Endothelial cell (in vitro differentiated cells): Measurements from ENCODE around the gene SF3B5. TPM values are rescaled to one million over a fixed set of nuclear protein-coding genes. Genes with fewer than 3 reads are reported as not detected.
"Not testable (repeated sequence)": the region's sequence is repeated elsewhere in the genome, so short reads cannot be mapped to it uniquely, and the experiment has no call there.

Experiments used
- DNase-seq: peaks from one replicate; pipeline ENCODE4 v3.0.0; 2021; ENCODE audit warnings: low spot score
- H3K27ac Mint-ChIP-seq: one replicate; pipeline ENCODE4 v1.8.0; 2021; ENCODE audit warnings: mixed read lengths, inconsistent platforms; ENCODE audit not compliant: unreplicated experiment
- H3K27me3 Mint-ChIP-seq: one replicate; pipeline ENCODE4 v1.8.0; 2021; ENCODE audit warnings: mild to moderate bottlenecking, moderate library complexity, mixed read lengths, inconsistent platforms; ENCODE audit not compliant: unreplicated experiment
- H3K36me3 Mint-ChIP-seq: one replicate; pipeline ENCODE4 v1.8.0; 2021; ENCODE audit warnings: mild to moderate bottlenecking, low read depth, mixed read lengths, inconsistent platforms; ENCODE audit not compliant: unreplicated experiment
- H3K4me1 Mint-ChIP-seq: one replicate; pipeline ENCODE4 v1.8.0; 2021; ENCODE audit warnings: mild to moderate bottlenecking, mixed read lengths, inconsistent platforms; ENCODE audit not compliant: unreplicated experiment
- H3K4me3 Mint-ChIP-seq: one replicate; pipeline ENCODE4 v1.8.0; 2021; ENCODE audit warnings: mild to moderate bottlenecking, mixed read lengths, inconsistent platforms; ENCODE audit not compliant: unreplicated experiment
- H3K9me3 Mint-ChIP-seq: one replicate; pipeline ENCODE4 v1.8.0; 2021; ENCODE audit warnings: mixed read lengths, inconsistent platforms; ENCODE audit not compliant: unreplicated experiment
- CTCF ChIP-seq: fragments of 200-600 bp; sonication (generic); IDR thresholded peaks from one replicate; pipeline ENCODE4 v1.5.0; 2021; ENCODE audit warnings: antibody characterized with exemption; ENCODE audit not compliant: unreplicated experiment
- total RNA-seq: library from RNA; stranded (reverse); fragmentation: NEBNext Ultra II Directional; extraction: Animal tissue kit (Norgen Biotek cat#: 25700); gene quantifications from one replicate; pipeline ENCODE4 v1.2.1, GENCODE V29; 2021; ENCODE audit not compliant: unreplicated experiment

The SF3B5 gene
- total RNA-seq, 1 donor from 2014 or later: 113 TPM

GRCh38 chr6:144133225-144133821 lies 38.0 kb upstream of the SF3B5 start:
- no peak for TF ChIP-seq CTCF
- no peaks in the 10 kb centered on the region for H3K4me1 Mint-ChIP-seq
- H3K4me3 Mint-ChIP-seq: no peak overlapping the region
- H3K27ac Mint-ChIP-seq: no peak overlapping the region
- no peaks in the 10 kb centered on the region for H3K9me3 Mint-ChIP-seq
- no peak for DNase-seq
- no peaks in the 10 kb centered on the region for H3K36me3 Mint-ChIP-seq
- peaks cover 4% of the 10 kb centered on the region for H3K27me3 Mint-ChIP-seq

GRCh38 chr6:144132167-144132690 lies 36.9 kb upstream of the SF3B5 start:
- H3K4me3 Mint-ChIP-seq, H3K27me3 Mint-ChIP-seq, H3K4me1 Mint-ChIP-seq, DNase-seq, H3K9me3 Mint-ChIP-seq, H3K27ac Mint-ChIP-seq, H3K36me3 Mint-ChIP-seq: not testable (repeated sequence)

GRCh38 chr6:144131248-144131709 lies 35.9 kb upstream of the SF3B5 start:
- H3K4me3 Mint-ChIP-seq: no peak overlapping the region
- no peak for DNase-seq
- no peaks in the 10 kb centered on the region for H3K4me1 Mint-ChIP-seq
- no peak for TF ChIP-seq CTCF
- H3K27me3 Mint-ChIP-seq: peaks cover 4% of the 10 kb centered on the region
- no peaks in the 10 kb centered on the region for H3K36me3 Mint-ChIP-seq
- H3K9me3 Mint-ChIP-seq: no peaks in the 10 kb centered on the region
- no peak overlapping the region for H3K27ac Mint-ChIP-seq

GRCh38 chr6:144129469-144129868 lies 34.1 kb upstream of the SF3B5 start:
- no peaks in the 10 kb centered on the region for H3K36me3 Mint-ChIP-seq
- peaks cover 4% of the 10 kb centered on the region for H3K27me3 Mint-ChIP-seq
- no peaks in the 10 kb centered on the region for H3K4me1 Mint-ChIP-seq
- no peaks in the 10 kb centered on the region for H3K9me3 Mint-ChIP-seq
- TF ChIP-seq CTCF: no peak
- H3K27ac Mint-ChIP-seq: no peak overlapping the region
- no peak overlapping the region for H3K4me3 Mint-ChIP-seq
- no peak for DNase-seq

- H3K9me3 Mint-ChIP-seq: no peaks in the 10 kb centered on the region
- no peaks in the 10 kb centered on the region for H3K36me3 Mint-ChIP-seq
- TF ChIP-seq CTCF: no peak
- DNase-seq: no peak
- H3K27me3 Mint-ChIP-seq: peaks cover 3% of the 10 kb centered on the region
- H3K4me1 Mint-ChIP-seq: no peaks in the 10 kb centered on the region
- no peak overlapping the region for H3K4me3 Mint-ChIP-seq
- no peak overlapping the region for H3K27ac Mint-ChIP-seq
These were observed 31.7 kb upstream of the SF3B5 start for GRCh38 chr6:144127097-144127496.
